Testis (tissue), 2 donors: Measurements from ENCODE around the gene RNF182.
"Not testable (repeated sequence)": the region's sequence is repeated elsewhere in the genome, so short reads cannot be mapped to it uniquely, and the experiment has no call there.

Source experiments
- CTCF ChIP-seq, 3 experiments: fragments of 450-650 bp in 2 of 3; fragments of 200-600 bp in 1 of 3; sonication (generic) in 1 of 3; IDR thresholded peaks; one replicate each; pipeline ENCODE4 v1.5.1; 2016 to 2019; ENCODE audit warnings: antibody characterized with exemption in 3 of 3, mild to moderate bottlenecking in 2 of 3, moderate library complexity in 1 of 3
- POLR2A ChIP-seq: fragments of 450-650 bp; IDR thresholded peaks from one replicate; pipeline ENCODE4 v1.6.1; 2017; ENCODE audit warnings: antibody characterized with exemption, mild to moderate bottlenecking, moderate library complexity

GRCh38 chr6:13935881-13936261, 11.1 kb downstream of the RNF182 start:
- not testable (repeated sequence) for TF ChIP-seq CTCF (IDR thresholded peaks at IDR 0.05); POLR2A
